C4-2B (cell line): Measurements from ENCODE around the gene FLT3LG.

Experiments used
- ZFX ChIP-seq: fragments of 450-650 bp; IDR thresholded peaks from 2 replicates; pipeline ENCODE4 v1.6.1; 2017
- TF ChIP-seq, protein P1 (sequence below): fragments of 450-650 bp; conservative IDR thresholded peaks from 2 replicates; pipeline ENCODE4 v1.5.1; 2017; ENCODE audit warnings: mild to moderate bottlenecking

DNA sequence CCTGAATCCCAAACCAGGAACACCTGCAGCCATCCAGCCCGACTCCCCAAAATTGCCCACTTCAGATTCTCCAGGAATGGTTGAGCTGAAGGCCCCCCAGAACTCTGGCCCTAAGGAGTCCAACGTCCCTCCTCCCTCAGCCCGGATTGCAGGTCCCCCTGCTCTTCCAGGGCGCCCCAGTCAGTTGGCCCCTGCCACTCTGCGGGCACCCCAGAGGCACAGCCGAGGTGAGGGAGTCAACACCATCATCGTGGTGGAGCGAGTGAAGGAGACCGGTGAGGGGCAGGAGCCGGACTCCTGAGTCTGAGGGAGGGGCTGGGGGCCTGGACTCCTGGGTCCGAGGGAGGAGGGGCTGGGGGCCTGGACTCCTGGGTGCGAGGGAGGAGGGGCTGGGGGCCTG, 46.7 kb upstream of the FLT3LG start:
- TF ChIP-seq, protein P1, sequence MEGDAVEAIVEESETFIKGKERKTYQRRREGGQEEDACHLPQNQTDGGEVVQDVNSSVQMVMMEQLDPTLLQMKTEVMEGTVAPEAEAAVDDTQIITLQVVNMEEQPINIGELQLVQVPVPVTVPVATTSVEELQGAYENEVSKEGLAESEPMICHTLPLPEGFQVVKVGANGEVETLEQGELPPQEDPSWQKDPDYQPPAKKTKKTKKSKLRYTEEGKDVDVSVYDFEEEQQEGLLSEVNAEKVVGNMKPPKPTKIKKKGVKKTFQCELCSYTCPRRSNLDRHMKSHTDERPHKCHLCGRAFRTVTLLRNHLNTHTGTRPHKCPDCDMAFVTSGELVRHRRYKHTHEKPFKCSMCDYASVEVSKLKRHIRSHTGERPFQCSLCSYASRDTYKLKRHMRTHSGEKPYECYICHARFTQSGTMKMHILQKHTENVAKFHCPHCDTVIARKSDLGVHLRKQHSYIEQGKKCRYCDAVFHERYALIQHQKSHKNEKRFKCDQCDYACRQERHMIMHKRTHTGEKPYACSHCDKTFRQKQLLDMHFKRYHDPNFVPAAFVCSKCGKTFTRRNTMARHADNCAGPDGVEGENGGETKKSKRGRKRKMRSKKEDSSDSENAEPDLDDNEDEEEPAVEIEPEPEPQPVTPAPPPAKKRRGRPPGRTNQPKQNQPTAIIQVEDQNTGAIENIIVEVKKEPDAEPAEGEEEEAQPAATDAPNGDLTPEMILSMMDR: no peak
- TF ChIP-seq ZFX: no peak
